D721Med (cell line): Measurements from ENCODE around the gene MCTP2.

Experiments
- DNase-seq: peaks from one replicate; pipeline ENCODE4 v3.0.0; 2011; ENCODE audit warnings: low spot score; ENCODE audit not compliant: insufficient read length
- FAIRE-seq: peaks from 2 replicates; lab custom pipeline; 2011; peaks lifted over from hg19 to GRCh38; lab: Jason Lieb, UNC
- TF ChIP-seq, protein P1 (sequence below): IDR thresholded peaks from 2 replicates; pipeline ENCODE4 v1.5.1; 2012; ENCODE audit warnings: mild to moderate bottlenecking, control low read depth; ENCODE audit not compliant: insufficient read depth; ENCODE audit errors: missing control alignments

Gene MCTP2

GRCh38 chr15:94432279-94432678 is 200.9 kb downstream of the MCTP2 start:
- TF ChIP-seq, protein P1, sequence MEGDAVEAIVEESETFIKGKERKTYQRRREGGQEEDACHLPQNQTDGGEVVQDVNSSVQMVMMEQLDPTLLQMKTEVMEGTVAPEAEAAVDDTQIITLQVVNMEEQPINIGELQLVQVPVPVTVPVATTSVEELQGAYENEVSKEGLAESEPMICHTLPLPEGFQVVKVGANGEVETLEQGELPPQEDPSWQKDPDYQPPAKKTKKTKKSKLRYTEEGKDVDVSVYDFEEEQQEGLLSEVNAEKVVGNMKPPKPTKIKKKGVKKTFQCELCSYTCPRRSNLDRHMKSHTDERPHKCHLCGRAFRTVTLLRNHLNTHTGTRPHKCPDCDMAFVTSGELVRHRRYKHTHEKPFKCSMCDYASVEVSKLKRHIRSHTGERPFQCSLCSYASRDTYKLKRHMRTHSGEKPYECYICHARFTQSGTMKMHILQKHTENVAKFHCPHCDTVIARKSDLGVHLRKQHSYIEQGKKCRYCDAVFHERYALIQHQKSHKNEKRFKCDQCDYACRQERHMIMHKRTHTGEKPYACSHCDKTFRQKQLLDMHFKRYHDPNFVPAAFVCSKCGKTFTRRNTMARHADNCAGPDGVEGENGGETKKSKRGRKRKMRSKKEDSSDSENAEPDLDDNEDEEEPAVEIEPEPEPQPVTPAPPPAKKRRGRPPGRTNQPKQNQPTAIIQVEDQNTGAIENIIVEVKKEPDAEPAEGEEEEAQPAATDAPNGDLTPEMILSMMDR: no peak
- no peak for DNase-seq
- no peak for FAIRE-seq

GRCh38 chr15:94439158-94439557 is 207.8 kb downstream of the MCTP2 start:
- TF ChIP-seq, protein P1: no peak
- DNase-seq (no peak), FAIRE-seq (no peak)

DNA sequence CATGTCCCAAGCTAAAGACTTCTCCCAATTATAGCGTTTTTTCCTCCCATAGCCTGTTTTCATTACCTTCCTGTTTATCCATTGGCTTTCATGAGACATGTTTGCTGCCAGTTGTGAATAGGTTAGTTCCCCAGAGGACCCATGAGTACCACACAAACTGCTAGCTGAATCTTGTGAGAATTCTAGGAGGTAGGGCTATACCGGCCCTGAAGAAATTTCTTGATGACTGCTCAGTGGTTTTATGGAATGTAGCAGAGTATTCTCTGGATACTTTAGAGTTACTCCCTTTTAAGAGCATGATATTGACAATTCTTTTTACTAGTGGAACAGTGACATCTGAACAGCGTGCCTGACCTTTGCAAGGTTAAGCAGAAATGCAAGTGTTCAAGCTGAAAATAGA is 210.4 kb downstream of the MCTP2 start:
- TF ChIP-seq, protein P1: no peak
- DNase-seq: no peak
- FAIRE-seq: no peak

DNA sequence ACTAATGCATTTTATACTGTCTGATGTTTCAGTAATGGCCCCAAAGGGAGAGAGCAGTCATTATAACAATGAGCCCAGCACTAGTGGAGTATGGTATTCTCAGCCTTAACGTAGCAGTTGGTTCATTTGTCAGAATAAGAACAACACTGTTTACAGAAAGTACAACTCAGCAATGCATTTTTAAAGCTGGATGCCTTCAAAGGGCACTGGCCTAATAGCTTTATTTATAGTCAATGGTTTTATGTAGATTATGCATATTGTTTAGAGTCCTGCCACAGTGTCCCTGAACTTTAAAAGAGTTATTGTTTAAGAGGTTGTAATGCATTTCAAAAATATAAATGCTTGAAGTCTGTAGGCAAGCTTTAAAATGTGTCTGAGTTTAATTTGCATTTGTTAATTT is 211.1 kb downstream of the MCTP2 start:
- TF ChIP-seq, protein P1: no peak
- no peak for FAIRE-seq
- DNase-seq: no peak

DNA sequence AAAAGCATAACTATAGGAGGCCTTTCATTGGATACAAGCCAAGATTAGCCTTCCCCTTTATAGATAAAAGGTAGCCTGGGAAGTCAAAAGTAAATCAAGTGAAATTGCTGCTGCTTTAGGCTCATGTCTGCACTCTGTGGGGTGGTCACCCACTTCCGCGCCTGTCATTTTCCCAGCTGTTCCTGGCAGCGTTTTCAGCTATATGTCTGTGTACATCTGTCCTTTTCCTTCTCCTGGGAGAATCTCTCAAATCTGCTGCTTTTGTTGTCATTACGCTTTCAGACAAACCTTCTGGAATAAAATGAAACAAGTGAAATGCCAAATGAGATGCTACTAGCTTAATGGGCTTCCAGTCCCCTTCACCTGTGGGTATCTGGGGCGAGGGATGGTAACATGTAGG is 211.8 kb downstream of the MCTP2 start:
- FAIRE-seq (no peak), DNase-seq (no peak)
- TF ChIP-seq, protein P1: no peak

GRCh38 chr15:94445566-94446160 is 214.3 kb downstream of the MCTP2 start:
- TF ChIP-seq, protein P1: no peak
- FAIRE-seq: no peak
- no peak for DNase-seq

GRCh38 chr15:94446441-94446840 is 215.1 kb downstream of the MCTP2 start:
- FAIRE-seq: no peak
- TF ChIP-seq, protein P1: no peak
- DNase-seq: no peak
